PC-9 (cell line): ENCODE measurements around the gene ITIH3. TPM values are rescaled to one million over a fixed set of nuclear protein-coding genes. Genes with fewer than 3 reads are reported as not detected.

Source experiments
- BruUV-seq: library from RNA; stranded (reverse); fragments of 400-500 nt; replicated peaks from 2 replicates; lab custom pipeline; 2021; lab: Mats Ljungman, UMichigan
- CTCF ChIA-PET: fragments of 300-600 bp; sonication (Branson Sonifier 250); formaldehyde crosslinking; loops from one replicate; lab custom pipeline; 2022; ENCODE audit warnings: antibody characterized with exemption; lab: Charles Lee
- POLR2A ChIA-PET: fragments of 300-600 bp; sonication (Branson Sonifier 250); formaldehyde crosslinking; loops from one replicate; lab custom pipeline; 2022; ENCODE audit warnings: antibody characterized with exemption; ENCODE audit not compliant: unreplicated experiment; lab: Charles Lee
- DNase-seq, 2 experiments: peaks; one replicate each; pipeline versions ENCODE4 v3.0.0 to v3.0.0-alpha.2; 2015 to 2022; ENCODE audit warnings: mixed read lengths in 1 of 2
- H2AFZ ChIP-seq: fragments of 200-600 bp; sonication (generic); 2 replicates; pipeline ENCODE4 v1.8.1; 2017; ENCODE audit warnings: antibody characterized with exemption
- H3F3A ChIP-seq: fragments of 200-600 bp; sonication (generic); 2 replicates; pipeline ENCODE4 v1.8.1; 2017; ENCODE audit warnings: antibody characterized with exemption, mild to moderate bottlenecking, low read depth; ENCODE audit not compliant: insufficient read depth
- H3K27ac ChIP-seq: fragments of 200-600 bp; sonication (generic); 2 replicates; pipeline ENCODE4 v1.6.1; 2016; ENCODE audit warnings: mixed run types
- H3K27me3 ChIP-seq: fragments of 200-600 bp; sonication (generic); 2 replicates; pipeline ENCODE4 v1.6.1; 2016; ENCODE audit warnings: low read depth, mixed run types; ENCODE audit not compliant: insufficient read depth
- H3K36me3 ChIP-seq: fragments of 200-600 bp; sonication (generic); 2 replicates; pipeline ENCODE4 v1.6.1; 2016; ENCODE audit warnings: low read depth, mixed run types
- H3K4me1 ChIP-seq: fragments of 200-600 bp; sonication (generic); replicated peaks from 2 replicates; pipeline ENCODE4 v1.6.1; 2016; ENCODE audit warnings: mixed run types; ENCODE audit not compliant: insufficient read depth
- H3K4me2 ChIP-seq: fragments of 200-600 bp; sonication (generic); 2 replicates; pipeline ENCODE4 v1.6.1; 2017; ENCODE audit warnings: mixed run types
- H3K4me3 ChIP-seq: fragments of 200-600 bp; sonication (generic); 2 replicates; pipeline ENCODE4 v1.6.1; 2016; ENCODE audit warnings: mixed run types
- H3K79me2 ChIP-seq: fragments of 200-600 bp; sonication (generic); 2 replicates; pipeline ENCODE4 v1.6.1; 2017; ENCODE audit warnings: low read depth, mixed run types
- H3K9me2 ChIP-seq: fragments of 200-600 bp; sonication (generic); 2 replicates; pipeline ENCODE4 v1.8.1; 2017; ENCODE audit warnings: mild to moderate bottlenecking; ENCODE audit not compliant: insufficient read depth
- H3K9me3 ChIP-seq: fragments of 200-600 bp; sonication (generic); 2 replicates; pipeline ENCODE4 v1.8.1; 2016; ENCODE audit warnings: low read depth; ENCODE audit not compliant: insufficient read depth
- H4K20me1 ChIP-seq: fragments of 200-600 bp; sonication (generic); 2 replicates; pipeline ENCODE4 v1.8.1; 2017; ENCODE audit not compliant: insufficient read depth
- CTCF ChIP-seq: fragments of 200-600 bp; sonication (generic); conservative IDR thresholded peaks from 2 replicates; pipeline ENCODE4 v1.6.1; 2017; ENCODE audit warnings: mixed run types, antibody characterized with exemption, mild to moderate bottlenecking, moderate library complexity
- EZH2 ChIP-seq: fragments of 200-600 bp; sonication (generic); IDR thresholded peaks from 2 replicates; pipeline ENCODE4 v1.8.0; 2017; ENCODE audit warnings: antibody characterized with exemption, low read depth
- intact Hi-C: fragments of 100-400 bp; cut with micrococcal nuclease; formaldehyde crosslinking; loops from one replicate; pipeline ENCODE4 v1.10.0; 2022; ENCODE audit not compliant: unreplicated experiment
- total RNA-seq: library from RNA; stranded (reverse); gene quantifications from 2 replicates; pipeline ENCODE4 v1.2.3, GENCODE V29; 2021

Gene ITIH3
- total RNA-seq, 1 experiment from 2014 or later: not detected

GRCh38 chr3:52790741-52791140 is 3.9 kb upstream of the ITIH3 start:
- intact Hi-C loops: no loop called here
- no TSS peak for BruUV-seq

GRCh38 chr3:52791366-52791765 is 3.2 kb upstream of the ITIH3 start:
- no peaks in the 10 kb centered on the region for H3K79me2 ChIP-seq
- no peaks in the 10 kb centered on the region for H3K36me3 ChIP-seq
- peaks cover 13% of the 10 kb centered on the region for H3K27me3 ChIP-seq
- H3F3A ChIP-seq: no peaks in the 10 kb centered on the region
- H2AFZ ChIP-seq: no peak overlapping the region
- H3K9me3 ChIP-seq: no peaks in the 10 kb centered on the region
- H3K27ac ChIP-seq: no peak overlapping the region
- no peak for DNase-seq
- CTCF ChIA-PET: no interaction called here
- BruUV-seq: no TSS peak
- no peak overlapping the region for H3K4me2 ChIP-seq
- POLR2A ChIA-PET: no interaction called here
- no peak overlapping the region for H3K4me3 ChIP-seq
- intact Hi-C loops: no loop called here
- H4K20me1 ChIP-seq: no peaks in the 10 kb centered on the region
- no peak for TF ChIP-seq EZH2
- TF ChIP-seq CTCF: no peak
- no peaks in the 10 kb centered on the region for H3K4me1 ChIP-seq
- H3K9me2 ChIP-seq: no peaks in the 10 kb centered on the region

More at GRCh38 chr3:52790741-52791140, 3.9 kb upstream of the ITIH3 start:
- no peaks in the 10 kb centered on the region for H3K36me3 ChIP-seq
- H3K27me3 ChIP-seq: peaks cover 19% of the 10 kb centered on the region
- no peaks in the 10 kb centered on the region for H4K20me1 ChIP-seq
- no peak for DNase-seq
- H3K9me2 ChIP-seq: no peaks in the 10 kb centered on the region
- no peaks in the 10 kb centered on the region for H3K4me1 ChIP-seq
- POLR2A ChIA-PET: interaction anchor here (0.6 kb wide), 1 partner anchor 8 kb away, joined by 3 read pairs; no protein-coding TSS in a partner anchor
- CTCF ChIA-PET: no interaction called here
- H3K9me3 ChIP-seq: no peaks in the 10 kb centered on the region
- H2AFZ ChIP-seq: no peak overlapping the region
- H3K27ac ChIP-seq: no peak overlapping the region
- no peaks in the 10 kb centered on the region for H3K79me2 ChIP-seq
- H3F3A ChIP-seq: no peaks in the 10 kb centered on the region
- TF ChIP-seq EZH2: no peak
- H3K4me3 ChIP-seq: no peak overlapping the region
- H3K4me2 ChIP-seq: no peak overlapping the region

DNA sequence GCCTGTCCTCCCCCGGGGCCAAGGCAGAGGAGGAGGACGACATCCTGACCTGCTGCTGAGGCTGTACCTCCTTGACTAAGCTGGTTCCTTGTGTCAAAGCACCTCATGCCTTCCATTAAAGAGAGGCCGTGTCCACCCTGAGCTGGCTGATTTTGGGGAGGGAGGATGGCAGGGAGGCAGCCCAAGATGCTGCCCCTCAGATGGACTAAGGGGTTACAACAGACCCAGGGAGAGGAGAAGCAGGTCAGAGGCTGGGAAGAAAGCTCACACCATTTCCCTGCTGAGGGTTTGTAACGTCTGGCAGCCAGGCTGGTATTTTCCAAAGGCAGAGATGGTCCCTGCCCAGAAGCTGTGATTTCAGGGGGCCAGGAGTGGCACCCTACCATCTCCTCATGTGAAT is 2.7 kb upstream of the ITIH3 start:
- intact Hi-C loops: no loop called here
- POLR2A ChIA-PET: interaction anchor here (0.6 kb wide), 2 partner anchors 318 to 1292 kb away, joined by 4 to 20 read pairs; no protein-coding TSS in a partner anchor
- no peak overlapping the region for H2AFZ ChIP-seq

More for the DNA sequence above, 2.7 kb upstream of the ITIH3 start:
- H3K9me3 ChIP-seq: no peaks in the 10 kb centered on the region
- peaks cover 8% of the 10 kb centered on the region for H3K27me3 ChIP-seq
- H3K27ac ChIP-seq: no peak overlapping the region
- H3K9me2 ChIP-seq: no peaks in the 10 kb centered on the region
- CTCF ChIA-PET: no interaction called here
- no peaks in the 10 kb centered on the region for H3K36me3 ChIP-seq
- no peaks in the 10 kb centered on the region for H3K79me2 ChIP-seq
- no peaks in the 10 kb centered on the region for H4K20me1 ChIP-seq
- no peak overlapping the region for H3K4me2 ChIP-seq
- no peaks in the 10 kb centered on the region for H3F3A ChIP-seq
- H3K4me3 ChIP-seq: no peak overlapping the region
- DNase-seq: no peak
- BruUV-seq: no TSS peak
- TF ChIP-seq CTCF: no peak
- no peak for TF ChIP-seq EZH2
- no peaks in the 10 kb centered on the region for H3K4me1 ChIP-seq
